Measurements from ENCODE around the gene CRACR2B.

CRACR2B gene

DNA sequence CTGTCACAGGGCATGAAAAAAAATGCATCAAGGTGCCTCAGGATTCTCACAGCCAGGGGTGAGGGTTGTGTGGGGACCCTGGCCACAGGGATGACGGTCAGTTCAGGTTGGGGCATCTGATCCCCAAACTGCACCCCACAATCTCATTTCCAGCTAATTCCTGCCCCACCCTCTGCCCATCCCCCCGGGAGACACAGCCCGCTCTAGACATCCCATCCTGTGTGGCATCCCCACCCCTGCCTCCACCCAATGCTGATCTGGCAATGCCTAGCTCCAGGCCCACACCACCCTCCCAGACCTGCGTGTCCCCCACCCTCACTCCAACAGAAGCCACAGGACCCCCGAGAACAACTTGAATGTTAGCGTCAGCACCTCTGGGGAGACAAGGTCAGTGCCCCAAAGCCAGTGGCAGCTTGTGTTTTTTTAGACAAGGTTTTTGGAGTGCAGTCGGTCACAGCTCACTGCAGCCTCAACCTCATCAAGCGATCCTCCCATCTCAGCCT, 40.2 kb downstream of the CRACR2B start:
- no peak for DNase-seq (ENCODE audit: low read depth in 2 of 2)

DNA sequence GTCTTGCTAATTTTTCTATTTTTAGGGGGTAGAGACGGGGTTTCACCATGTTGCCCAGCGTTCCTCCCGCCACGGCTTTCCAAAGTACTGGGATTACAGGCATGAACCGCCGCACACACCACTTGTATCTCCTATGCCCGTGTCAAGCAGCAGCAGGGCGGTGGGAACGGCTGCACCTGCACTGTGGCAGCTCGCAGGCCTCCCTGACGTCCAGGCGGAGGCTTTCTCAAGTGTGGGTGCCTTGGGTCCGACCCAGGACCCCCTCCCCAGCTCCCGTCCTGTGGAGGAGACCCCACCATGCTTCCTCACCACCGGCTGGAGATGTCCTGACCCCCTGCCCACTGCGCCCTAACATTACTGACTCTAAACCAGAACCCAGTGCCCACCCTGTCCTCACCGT, 40.7 kb downstream of the CRACR2B start:
- DNase-seq (ENCODE audit: low read depth in 2 of 2): no peak

DNA sequence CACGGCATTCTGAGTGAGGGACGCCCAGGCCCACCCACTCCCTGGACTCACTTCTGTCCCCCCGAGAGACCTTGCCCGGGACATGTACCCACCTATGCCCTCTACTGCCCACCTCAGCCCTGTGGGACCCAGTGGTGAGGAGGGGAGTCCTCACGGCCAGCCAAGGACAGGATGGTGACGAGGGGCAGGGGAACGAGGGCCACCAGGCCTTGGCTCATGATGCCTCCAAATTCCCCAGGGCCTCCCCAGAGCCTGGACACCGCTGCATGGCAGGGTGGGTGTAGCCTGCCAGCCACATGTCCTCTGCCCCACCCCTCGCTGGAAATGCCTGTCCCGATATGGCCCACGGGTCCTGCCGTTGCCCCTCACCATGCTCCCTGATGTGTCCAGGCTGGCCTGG, 41.1 kb downstream of the CRACR2B start:
- DNase-seq (ENCODE audit: low read depth in 2 of 2): no peak

- DNase-seq (ENCODE audit: low read depth in 2 of 2): no peak
These were observed 41.8 kb downstream of the CRACR2B start for GRCh38 chr11:869399-870126.

- no peak for DNase-seq (ENCODE audit: low read depth in 2 of 2)
These were observed 42.4 kb downstream of the CRACR2B start for GRCh38 chr11:870127-870413.

DNA sequence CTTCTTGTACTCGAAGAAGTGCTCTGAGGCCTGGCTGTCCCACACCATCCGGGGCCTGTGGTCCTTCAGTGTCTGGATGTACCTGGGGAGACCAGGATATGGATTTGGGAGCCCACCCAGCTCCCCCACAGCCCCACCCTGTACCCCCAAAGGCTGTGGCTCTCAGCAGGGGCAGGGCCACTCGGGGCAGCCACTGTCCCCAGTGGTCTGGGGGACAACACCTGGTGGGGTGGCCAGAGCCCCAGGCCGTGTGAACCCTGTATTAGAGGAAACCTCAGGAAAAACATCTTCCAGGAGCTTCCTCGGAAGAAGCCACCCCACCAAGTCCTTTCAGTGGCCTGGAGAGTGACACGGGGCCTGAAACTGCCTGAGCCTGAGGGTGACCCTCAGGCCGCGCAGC, 42.7 kb downstream of the CRACR2B start:
- DNase-seq (ENCODE audit: low read depth in 2 of 2): no peak

GRCh38 chr11:871472-871871, 43.8 kb downstream of the CRACR2B start:
- no peak for DNase-seq (ENCODE audit: low read depth in 2 of 2)

DNA sequence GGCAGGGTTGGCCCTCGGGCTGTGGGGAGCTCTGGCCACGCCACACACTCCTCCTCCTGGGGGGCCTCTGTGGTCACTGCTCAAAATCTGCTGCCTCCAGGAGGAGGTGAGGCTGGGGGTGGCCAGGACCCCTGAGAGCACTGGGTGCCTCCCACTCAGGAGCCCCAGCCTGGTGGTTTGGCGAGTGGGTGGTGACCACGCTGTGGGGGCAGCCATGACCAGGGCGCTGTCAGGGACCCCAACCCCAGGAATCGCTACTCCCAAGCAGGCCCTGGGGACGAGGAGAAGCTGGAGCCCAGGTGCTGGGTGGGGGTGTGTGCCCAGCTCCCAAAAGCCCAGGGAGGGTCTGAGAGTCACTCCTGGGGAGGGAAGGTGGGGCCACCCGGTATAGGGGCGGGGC, 45.1 kb downstream of the CRACR2B start:
- DNase-seq (ENCODE audit: low read depth in 2 of 2): no peak

DNA sequence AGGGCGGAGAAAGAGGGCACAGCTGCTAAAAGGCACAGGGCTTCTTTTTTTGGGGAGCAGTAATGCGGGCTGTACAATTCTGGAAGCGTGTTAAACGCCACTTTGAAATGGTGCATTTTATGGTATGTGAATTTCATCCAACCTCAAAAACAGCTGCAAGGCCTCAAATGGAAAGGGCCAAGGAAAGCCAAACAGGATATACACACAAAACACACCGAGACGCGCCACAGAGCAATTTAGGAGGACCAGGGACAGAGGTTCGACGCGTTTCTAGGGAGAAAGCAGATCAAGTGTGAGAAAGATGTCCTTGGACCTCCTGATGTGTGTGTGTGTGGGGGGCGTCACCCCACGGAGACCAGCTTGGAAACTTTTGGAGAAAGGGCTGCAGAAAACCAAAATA, 46.0 kb downstream of the CRACR2B start:
- DNase-seq (ENCODE audit: low read depth in 2 of 2): no peak

- no peak for DNase-seq (ENCODE audit: low read depth in 2 of 2)
These were observed 47.5 kb downstream of the CRACR2B start for GRCh38 chr11:875203-875602.

GRCh38 chr11:875769-876301, 48.1 kb downstream of the CRACR2B start:
- no peak for DNase-seq (ENCODE audit: low read depth in 2 of 2)

- DNase-seq (ENCODE audit: low read depth in 2 of 2): no peak
These were observed 48.8 kb downstream of the CRACR2B start for GRCh38 chr11:876545-876944.

- no peak for DNase-seq (ENCODE audit: low read depth in 2 of 2)
These were observed 49.8 kb downstream of the CRACR2B start for GRCh38 chr11:877565-877964.

DNA sequence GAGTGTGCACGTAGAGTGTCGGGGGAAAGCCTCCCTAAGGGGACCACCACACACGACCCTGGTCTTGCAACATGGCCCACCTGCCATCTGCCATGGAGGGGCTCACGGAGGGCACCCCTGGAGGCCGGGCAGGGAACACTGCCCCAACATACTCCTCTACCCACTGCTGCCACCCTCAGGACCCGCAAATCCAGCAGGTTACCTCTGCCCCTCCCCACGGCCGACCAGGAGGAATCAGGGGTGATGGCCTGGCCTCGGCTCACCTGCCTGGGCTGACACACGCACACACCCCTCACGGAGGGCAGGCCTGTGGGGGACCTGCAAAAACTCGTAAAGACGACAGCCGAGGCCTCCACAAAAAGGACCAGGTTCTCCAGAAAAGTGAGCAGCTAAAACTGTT, 52.7 kb downstream of the CRACR2B start:
- DNase-seq (ENCODE audit: low read depth in 2 of 2): no peak

Data from stimulated activated CD4-positive, alpha-beta T cell treated with anti-CD3 and anti-CD28 coated beads, Interleukin-12 subunit alpha, Interleukin-12 subunit beta, amount 100 ng/mL, for 24 hours (primary cell).